Erythroblast (primary cell): ENCODE results near the gene SPTBN1.

Experiments used
- GATA1 ChIP-seq: IDR thresholded peaks from 2 replicates; pipeline ENCODE4 v1.6.1; 2011; ENCODE audit warnings: low read depth, mild to moderate bottlenecking, control low read depth, low read length, moderate library complexity
- POLR2A ChIP-seq: IDR thresholded peaks from 2 replicates; pipeline ENCODE4 v1.6.1; 2011; ENCODE audit warnings: mild to moderate bottlenecking, low read length

DNA sequence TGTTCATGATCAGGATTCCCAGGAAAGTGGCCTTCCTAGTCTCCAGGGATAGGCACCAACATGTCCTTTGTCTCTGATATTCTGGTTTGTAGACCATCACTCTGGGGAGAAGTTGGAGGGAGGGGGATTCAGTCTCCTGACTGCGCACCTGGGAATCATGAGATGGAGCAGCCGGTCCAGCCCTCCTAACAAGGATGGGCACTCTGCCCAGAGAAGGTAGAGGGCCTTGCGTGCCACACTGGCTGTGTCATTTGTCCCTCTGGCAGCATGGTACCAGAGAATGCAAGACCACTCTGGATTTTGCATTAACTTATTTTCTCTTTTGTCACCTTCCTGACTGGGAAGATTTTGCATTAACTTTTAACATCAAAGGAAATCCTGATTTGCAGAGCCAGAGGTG, 192.1 kb downstream of the SPTBN1 start:
- TF ChIP-seq POLR2A (no peak), GATA1 (no peak)
